Pancreas (tissue), 10 donors: ENCODE data around the gene SSX2IP. TPM values are rescaled to one million over a fixed set of nuclear protein-coding genes. Genes with fewer than 3 reads are reported as not detected.
A peak's percentile ranks its signal among the peaks of the same experiment; 100 is the strongest.

Source experiments
- ATAC-seq, 4 donors: fragments of 200-7000 bp; cut with Tn5 transposase; one replicate each; pipeline versions ENCODE4 v1.8.0 to v1.9.1; 2020; ENCODE audit warnings: mild to moderate bottlenecking in 4 of 4, moderate library complexity in 4 of 4
- DNase-seq, 6 donors: peaks; one replicate each; pipeline ENCODE4 v3.0.0-alpha.2; 2020
- FAIRE-seq: peaks from 2 replicates; lab custom pipeline; 2012; peaks lifted over from hg19 to GRCh38; lab: Jason Lieb, UNC
- H3K27ac ChIP-seq, 4 donors: fragments of 200-600 bp; sonication (generic); 1 replicate in 3 of 4; 2 replicates in 1 of 4; pipeline versions ENCODE4 v1.5.0 to v1.8.0; 2020
- H3K27me3 ChIP-seq, 4 donors: fragments of 200-600 bp; one replicate each; pipeline ENCODE4 v1.8.0; 2021
- H3K36me3 ChIP-seq, 3 donors: fragments of 200-600 bp; sonication (generic) in 1 of 3; one replicate each; pipeline versions ENCODE4 v1.5.0 to v1.8.0; 2020 to 2021
- H3K4me1 ChIP-seq, 3 donors: fragments of 200-600 bp; one replicate each; pipeline ENCODE4 v1.8.0; 2021
- H3K4me3 ChIP-seq, 4 donors: fragments of 200-600 bp; sonication (generic) in 2 of 4; one replicate each; pipeline versions ENCODE4 v1.5.0 to v1.8.0; 2020 to 2021
- H3K9me3 ChIP-seq, 4 donors: fragments of 200-600 bp; one replicate each; pipeline ENCODE4 v1.8.0; 2021
- WGBS, 2 donors: extraction: QIAGEN DNeasy Blood & Tissue Kit; methylation state at CpG; one replicate each; pipeline ENCODE4 v1.1.7; 2013; 5-methylcytosine and 5-hydroxymethylcytosine counted together
- intact Hi-C, 3 donors: fragments of 100-400 bp; cut with DNase I; formaldehyde crosslinking; loops; one replicate each; pipeline versions ENCODE4 v1.11.1 to v1.14.2; 2022
- polyA plus RNA-seq, 2 donors: library from polyadenylated mRNA; stranded (reverse); fragments of 200-250 nt; gene quantifications; one replicate each; pipeline ENCODE4 v1.2.3, GENCODE V29; 2013
- total RNA-seq, 6 donors: library from RNA; stranded (reverse); fragmentation: NEBNext Ultra II Directional in 4 of 6; extraction: Animal tissue kit (Norgen Biotek cat#: 25700) in 4 of 6; gene quantifications; one replicate each; pipeline versions ENCODE4 v1.2.1 to v1.2.4, GENCODE V29; 2021 to 2023
- TF ChIP-seq, protein P1 (sequence below), 4 donors: fragments of 200-600 bp; sonication (generic) in 3 of 4; IDR thresholded peaks; one replicate each; pipeline versions ENCODE4 v1.5.0 to v1.8.0; 2021; ENCODE audit warnings: antibody characterized with exemption in 4 of 4
- donor health status: healthy with polysubstance abuse.
- donor health status: DM: no; HTN: no; CAD: no; lungs with moderate emphysema.
- donor health status: DM: no; HTN: no; CAD: no.
- donor health status: control.
- donor health status: control.
- donor health status: Bipolar disorder and iron deficiency.
- donor health status: DM: yes; HTN: yes; CAD: no.
- donor health status: DM: no; HTN: no; CAD: no.
- donor health status: DM: no; HTN: no; CAD: no.
- donor health status: DM: yes; HTN: yes; CAD: no.

Gene SSX2IP
- total and polyA plus RNA-seq, 8 donors, result 1.9 to 10.2 (median 5.3) TPM

DNA sequence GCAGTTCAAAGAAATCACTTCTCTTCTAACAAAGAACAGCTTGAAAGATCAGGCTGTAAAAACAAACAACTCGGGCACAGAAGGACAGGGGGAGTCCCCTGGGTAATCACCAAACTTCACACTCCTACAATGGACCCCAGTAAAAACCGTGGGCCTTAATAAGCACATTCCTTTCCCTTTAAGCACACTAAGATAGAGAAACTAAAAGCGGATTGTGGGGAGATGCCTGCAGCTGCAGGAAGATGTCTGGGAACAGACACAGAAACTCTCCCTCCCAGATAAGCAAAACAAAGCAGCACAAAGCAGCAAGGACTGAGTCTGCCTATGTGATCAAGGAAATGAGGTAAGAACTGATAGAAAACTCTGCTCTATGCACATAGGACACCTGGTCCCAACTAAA is 78.5 kb downstream of the SSX2IP start:
- Histone ChIP-seq H3K4me3 (no peak overlapping the region), H3K27me3 (no peaks in the 10 kb centered on the region), H3K27ac (no peak overlapping the region), H3K9me3 (no peaks in the 10 kb centered on the region), H3K36me3 (no peaks in the 10 kb centered on the region), H3K4me1 (no peaks in the 10 kb centered on the region)
- intact Hi-C loops, result loop anchor here in 1 of 3 donors (10.0 kb wide), 1 partner anchor 167 kb away; no protein-coding TSS in a partner anchor
- peak in 2 of 4 donors; percentile 18 to 25 for ATAC-seq
- no peak for FAIRE-seq
- TF ChIP-seq, protein P1, sequence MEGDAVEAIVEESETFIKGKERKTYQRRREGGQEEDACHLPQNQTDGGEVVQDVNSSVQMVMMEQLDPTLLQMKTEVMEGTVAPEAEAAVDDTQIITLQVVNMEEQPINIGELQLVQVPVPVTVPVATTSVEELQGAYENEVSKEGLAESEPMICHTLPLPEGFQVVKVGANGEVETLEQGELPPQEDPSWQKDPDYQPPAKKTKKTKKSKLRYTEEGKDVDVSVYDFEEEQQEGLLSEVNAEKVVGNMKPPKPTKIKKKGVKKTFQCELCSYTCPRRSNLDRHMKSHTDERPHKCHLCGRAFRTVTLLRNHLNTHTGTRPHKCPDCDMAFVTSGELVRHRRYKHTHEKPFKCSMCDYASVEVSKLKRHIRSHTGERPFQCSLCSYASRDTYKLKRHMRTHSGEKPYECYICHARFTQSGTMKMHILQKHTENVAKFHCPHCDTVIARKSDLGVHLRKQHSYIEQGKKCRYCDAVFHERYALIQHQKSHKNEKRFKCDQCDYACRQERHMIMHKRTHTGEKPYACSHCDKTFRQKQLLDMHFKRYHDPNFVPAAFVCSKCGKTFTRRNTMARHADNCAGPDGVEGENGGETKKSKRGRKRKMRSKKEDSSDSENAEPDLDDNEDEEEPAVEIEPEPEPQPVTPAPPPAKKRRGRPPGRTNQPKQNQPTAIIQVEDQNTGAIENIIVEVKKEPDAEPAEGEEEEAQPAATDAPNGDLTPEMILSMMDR (IDR thresholded peaks at IDR 0.05), result no peak
- DNase-seq, result no peak
- 33 to 36% methylated on average over 3 of the region's 3 CpGs for WGBS, 2 donors

DNA sequence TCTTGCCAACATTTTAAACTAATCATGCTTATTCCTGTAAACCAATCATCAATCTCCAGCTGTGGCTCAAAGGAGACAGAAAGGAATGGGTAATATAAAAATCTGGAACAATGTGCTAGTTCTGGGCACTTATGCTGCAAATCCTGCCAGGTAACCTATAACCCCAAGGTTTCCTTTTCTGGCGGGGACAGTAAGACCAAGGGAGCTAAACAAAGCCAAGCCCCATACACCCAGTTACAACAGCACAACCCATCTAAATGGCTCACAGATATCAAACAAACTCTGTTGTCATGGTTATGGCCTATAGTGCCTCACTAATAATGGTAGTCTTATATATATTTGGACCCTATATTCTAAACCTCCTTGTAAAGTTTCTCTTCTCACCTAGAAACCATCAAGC is 79.2 kb downstream of the SSX2IP start:
- ATAC-seq (no peak), DNase-seq (no peak), FAIRE-seq (no peak)
- TF ChIP-seq, protein P1 (IDR thresholded peaks at IDR 0.05), result no peak
- WGBS, 2 donors, result 0 to 55% methylated on average over 1 of the region's 1 CpG
- no peaks in the 10 kb centered on the region for H3K27me3 ChIP-seq
- intact Hi-C loops, result loop anchor here in 1 of 3 donors (10.0 kb wide), 1 partner anchor 166 kb away; no protein-coding TSS in a partner anchor
- no peaks in the 10 kb centered on the region for H3K9me3 ChIP-seq
- no peak overlapping the region for H3K27ac ChIP-seq
- no peaks in the 10 kb centered on the region for H3K4me1 ChIP-seq
- H3K4me3 ChIP-seq, result no peak overlapping the region
- H3K36me3 ChIP-seq, result no peaks in the 10 kb centered on the region

DNA sequence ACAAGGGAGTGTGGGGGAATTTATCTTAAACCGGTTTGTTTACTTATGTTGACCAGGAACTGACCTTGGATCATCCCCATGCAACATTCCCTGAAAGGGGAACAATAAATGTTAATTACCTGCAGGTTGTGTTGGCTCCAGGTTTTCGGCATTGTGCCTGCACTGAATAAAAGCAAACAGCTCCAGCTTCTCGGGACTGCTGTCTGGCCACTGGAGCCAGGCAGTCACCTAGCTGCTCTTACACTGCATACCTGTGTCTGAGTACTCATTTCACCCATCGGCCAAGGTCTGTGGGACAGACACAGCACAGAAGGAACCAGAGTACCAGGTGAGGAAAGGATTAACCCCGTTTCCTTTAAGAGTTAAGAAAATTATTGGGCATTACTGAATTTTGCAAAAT is 83.3 kb downstream of the SSX2IP start:
- 77% methylated on average over 5 of the region's 5 CpGs for WGBS, 2 donors
- intact Hi-C loops, result no loop called here
- no peak for ATAC-seq
- Histone ChIP-seq H3K4me1 (no peaks in the 10 kb centered on the region), H3K27ac (no peak overlapping the region), H3K36me3 (no peaks in the 10 kb centered on the region), H3K27me3 (no peaks in the 10 kb centered on the region), H3K9me3 (no peaks in the 10 kb centered on the region), H3K4me3 (no peak overlapping the region)
- no peak for FAIRE-seq
- TF ChIP-seq, protein P1 (IDR thresholded peaks at IDR 0.05), result no peak
- no peak for DNase-seq

- Histone ChIP-seq H3K9me3 (no peaks in the 10 kb centered on the region), H3K27ac (no peak overlapping the region), H3K4me3 (no peak overlapping the region), H3K36me3 (no peaks in the 10 kb centered on the region), H3K4me1 (no peaks in the 10 kb centered on the region), H3K27me3 (no peaks in the 10 kb centered on the region)
- no peak for FAIRE-seq
- 91 to 97% methylated on average over 1 of the region's 1 CpG for WGBS, 2 donors
- intact Hi-C loops, result no loop called here
- DNase-seq, result no peak
- no peak for ATAC-seq
- TF ChIP-seq, protein P1 (IDR thresholded peaks at IDR 0.05), result no peak
These were observed 85.1 kb downstream of the SSX2IP start for GRCh38 chr1:84605157-84605556.

GRCh38 chr1:84603941-84604830 is 86.1 kb downstream of the SSX2IP start:
- intact Hi-C loops, result no loop called here
- WGBS, 2 donors, result 61 to 65% methylated on average over 15 of the region's 15 CpGs
- FAIRE-seq (no peak), DNase-seq (no peak), ATAC-seq (peak; percentile 47 to 70 (median 64))
- H3K36me3 ChIP-seq, result no peaks in the 10 kb centered on the region
- H3K9me3 ChIP-seq, result no peaks in the 10 kb centered on the region
- H3K27ac ChIP-seq, result peak overlapping the region in 1 of 4 donors; percentile 49
- H3K4me1 ChIP-seq, result no peaks in the 10 kb centered on the region
- H3K27me3 ChIP-seq, result no peaks in the 10 kb centered on the region
- TF ChIP-seq, protein P1 (IDR thresholded peaks at IDR 0.05), result no peak
- H3K4me3 ChIP-seq, result peak overlapping the region in 2 of 4 donors; percentile 6 to 8
